KMS-11 (cell line): ENCODE results near the gene HSD17B12.
A peak's percentile ranks its signal among the peaks of the same experiment; 100 is the strongest.

ENCODE experiments used
- H2AFZ ChIP-seq: fragments of 200-600 bp; sonication (generic); 2 replicates; pipeline ENCODE4 v1.6.1; 2016; ENCODE audit warnings: antibody characterized with exemption, mixed run types, low read depth
- H3K27ac ChIP-seq: fragments of 200-600 bp; sonication (generic); 2 replicates; pipeline ENCODE4 v1.6.1; 2016; ENCODE audit warnings: mild to moderate bottlenecking, mixed run types
- H3K27me3 ChIP-seq: fragments of 200-600 bp; sonication (generic); 2 replicates; pipeline ENCODE4 v1.6.1; 2017; ENCODE audit warnings: mild to moderate bottlenecking, low read depth, mixed run types, moderate library complexity; ENCODE audit not compliant: insufficient read depth
- H3K36me3 ChIP-seq: fragments of 200-600 bp; sonication (generic); 2 replicates; pipeline ENCODE4 v1.6.1; 2017; ENCODE audit warnings: mild to moderate bottlenecking, mixed run types; ENCODE audit not compliant: insufficient read depth
- H3K4me1 ChIP-seq: fragments of 200-600 bp; sonication (generic); 2 replicates; pipeline ENCODE4 v1.6.1; 2016; ENCODE audit warnings: mild to moderate bottlenecking, low read depth, mixed run types; ENCODE audit not compliant: poor library complexity, severe bottlenecking
- H3K4me2 ChIP-seq: fragments of 200-600 bp; sonication (generic); 2 replicates; pipeline ENCODE4 v1.7.0; 2016; ENCODE audit warnings: mild to moderate bottlenecking, mixed run types
- H3K4me3 ChIP-seq: fragments of 200-600 bp; sonication (generic); IDR thresholded peaks from 2 replicates; pipeline ENCODE4 v1.6.1; 2017; ENCODE audit warnings: low read depth, low read length, mixed read lengths; ENCODE audit not compliant: insufficient read depth
- H3K79me2 ChIP-seq: fragments of 200-600 bp; sonication (generic); 2 replicates; pipeline ENCODE4 v1.6.1; 2016; ENCODE audit warnings: low read depth, mixed run types; ENCODE audit not compliant: insufficient read depth
- H3K9ac ChIP-seq: fragments of 200-600 bp; sonication (generic); 2 replicates; pipeline ENCODE4 v1.6.1; 2016; ENCODE audit warnings: mild to moderate bottlenecking, mixed run types
- H4K20me1 ChIP-seq: fragments of 200-600 bp; sonication (generic); 2 replicates; pipeline ENCODE4 v1.6.1; 2016; ENCODE audit warnings: mild to moderate bottlenecking, mixed run types; ENCODE audit not compliant: insufficient read depth
- TF ChIP-seq, protein P1 (sequence below): fragments of 200-600 bp; sonication (generic); conservative IDR thresholded peaks from 2 replicates; pipeline ENCODE4 v1.6.1; 2017; ENCODE audit warnings: low read depth, mild to moderate bottlenecking, antibody characterized with exemption, low read length, moderate library complexity, mixed read lengths

HSD17B12 gene

DNA sequence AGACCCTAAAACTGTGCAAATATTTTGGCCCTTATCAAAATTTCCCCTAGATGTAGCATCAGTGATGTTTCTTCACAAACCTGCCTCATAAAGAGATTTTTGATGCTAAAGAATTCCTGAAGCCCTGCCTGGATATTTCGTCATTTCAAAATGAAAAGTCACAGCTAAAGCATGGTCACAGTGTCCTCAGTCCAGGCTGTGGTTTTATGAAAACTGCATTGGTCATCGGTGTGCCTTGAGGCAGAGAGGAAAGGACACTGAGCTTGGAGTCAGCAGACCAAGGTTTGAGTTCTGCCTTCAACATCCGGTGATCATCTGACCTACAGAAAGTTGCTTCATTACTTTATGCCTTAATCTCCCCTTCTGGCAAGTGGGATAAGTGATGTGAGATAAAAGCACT, 165.3 kb downstream of the HSD17B12 start:
- H3K4me1 ChIP-seq = no peaks in the 10 kb centered on the region
- TF ChIP-seq, protein P1, sequence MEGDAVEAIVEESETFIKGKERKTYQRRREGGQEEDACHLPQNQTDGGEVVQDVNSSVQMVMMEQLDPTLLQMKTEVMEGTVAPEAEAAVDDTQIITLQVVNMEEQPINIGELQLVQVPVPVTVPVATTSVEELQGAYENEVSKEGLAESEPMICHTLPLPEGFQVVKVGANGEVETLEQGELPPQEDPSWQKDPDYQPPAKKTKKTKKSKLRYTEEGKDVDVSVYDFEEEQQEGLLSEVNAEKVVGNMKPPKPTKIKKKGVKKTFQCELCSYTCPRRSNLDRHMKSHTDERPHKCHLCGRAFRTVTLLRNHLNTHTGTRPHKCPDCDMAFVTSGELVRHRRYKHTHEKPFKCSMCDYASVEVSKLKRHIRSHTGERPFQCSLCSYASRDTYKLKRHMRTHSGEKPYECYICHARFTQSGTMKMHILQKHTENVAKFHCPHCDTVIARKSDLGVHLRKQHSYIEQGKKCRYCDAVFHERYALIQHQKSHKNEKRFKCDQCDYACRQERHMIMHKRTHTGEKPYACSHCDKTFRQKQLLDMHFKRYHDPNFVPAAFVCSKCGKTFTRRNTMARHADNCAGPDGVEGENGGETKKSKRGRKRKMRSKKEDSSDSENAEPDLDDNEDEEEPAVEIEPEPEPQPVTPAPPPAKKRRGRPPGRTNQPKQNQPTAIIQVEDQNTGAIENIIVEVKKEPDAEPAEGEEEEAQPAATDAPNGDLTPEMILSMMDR = no peak
- H3K4me3 ChIP-seq = no peak overlapping the region
- no peak overlapping the region for H3K4me2 ChIP-seq
- no peak overlapping the region for H3K9ac ChIP-seq
- H3K27ac ChIP-seq = no peak overlapping the region
- no peaks in the 10 kb centered on the region for H3K27me3 ChIP-seq
- no peaks in the 10 kb centered on the region for H3K36me3 ChIP-seq
- H4K20me1 ChIP-seq = no peaks in the 10 kb centered on the region
- no peak overlapping the region for H2AFZ ChIP-seq
- no peaks in the 10 kb centered on the region for H3K79me2 ChIP-seq

DNA sequence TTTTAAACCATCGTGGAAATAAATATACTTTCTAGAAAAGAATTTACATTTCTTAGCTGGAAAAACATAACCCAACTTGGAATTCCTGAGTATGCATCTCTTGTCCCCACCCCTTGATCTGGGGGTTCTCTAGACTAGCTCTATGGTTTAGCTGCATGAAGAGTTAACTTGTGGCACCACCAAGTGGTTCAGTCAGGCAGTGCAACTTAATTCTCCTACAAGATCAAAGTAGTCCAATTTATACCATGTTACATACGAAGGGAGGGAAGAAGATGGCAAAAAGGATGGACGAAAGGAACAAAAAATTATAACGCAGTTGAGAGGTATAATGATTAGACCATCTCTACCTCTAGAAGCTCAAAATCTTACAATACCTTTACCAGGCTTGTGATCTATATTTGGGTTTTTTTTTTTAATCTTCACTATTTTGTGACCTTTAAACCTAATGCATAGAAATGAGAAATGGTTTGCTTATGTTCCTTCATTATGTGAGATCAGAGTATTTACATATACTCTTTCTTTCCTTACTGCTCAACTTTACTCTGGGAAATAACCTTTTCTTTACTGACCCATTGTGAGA, 171.6 kb downstream of the HSD17B12 start:
- H3K27ac ChIP-seq = no peak overlapping the region
- H3K4me3 ChIP-seq = no peak overlapping the region
- no peaks in the 10 kb centered on the region for H3K79me2 ChIP-seq
- H3K36me3 ChIP-seq = no peaks in the 10 kb centered on the region
- no peaks in the 10 kb centered on the region for H3K27me3 ChIP-seq
- H3K4me1 ChIP-seq = no peaks in the 10 kb centered on the region
- no peak overlapping the region for H2AFZ ChIP-seq
- H4K20me1 ChIP-seq = no peaks in the 10 kb centered on the region
- TF ChIP-seq, protein P1 = peak; percentile 86
- H3K4me2 ChIP-seq = no peak overlapping the region
- no peak overlapping the region for H3K9ac ChIP-seq

DNA sequence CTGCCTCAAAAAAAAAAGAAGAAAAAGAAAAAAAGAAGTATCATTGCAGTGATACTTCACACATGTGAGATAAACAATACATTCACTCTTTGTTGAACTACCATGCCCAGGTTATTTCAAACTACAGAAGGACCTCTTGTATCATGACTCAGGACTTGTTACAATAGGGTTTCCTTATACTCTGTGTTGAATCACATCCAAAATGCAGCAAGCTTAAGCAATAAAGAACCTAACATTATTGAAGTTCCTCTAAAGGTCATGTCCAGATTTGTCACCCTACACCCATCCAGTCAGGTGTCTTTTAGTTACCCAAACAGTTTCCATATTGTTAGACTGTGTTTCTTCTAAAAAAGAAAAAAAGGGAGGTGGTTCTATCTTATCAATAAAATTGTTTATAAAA, 173.2 kb downstream of the HSD17B12 start:
- Histone ChIP-seq H3K36me3 (no peaks in the 10 kb centered on the region), H3K4me3 (no peak overlapping the region), H3K79me2 (no peaks in the 10 kb centered on the region), H4K20me1 (no peaks in the 10 kb centered on the region), H2AFZ (no peak overlapping the region), H3K9ac (no peak overlapping the region), H3K27ac (no peak overlapping the region), H3K4me2 (no peak overlapping the region), H3K27me3 (no peaks in the 10 kb centered on the region), H3K4me1 (no peaks in the 10 kb centered on the region)
- TF ChIP-seq, protein P1 = no peak

DNA sequence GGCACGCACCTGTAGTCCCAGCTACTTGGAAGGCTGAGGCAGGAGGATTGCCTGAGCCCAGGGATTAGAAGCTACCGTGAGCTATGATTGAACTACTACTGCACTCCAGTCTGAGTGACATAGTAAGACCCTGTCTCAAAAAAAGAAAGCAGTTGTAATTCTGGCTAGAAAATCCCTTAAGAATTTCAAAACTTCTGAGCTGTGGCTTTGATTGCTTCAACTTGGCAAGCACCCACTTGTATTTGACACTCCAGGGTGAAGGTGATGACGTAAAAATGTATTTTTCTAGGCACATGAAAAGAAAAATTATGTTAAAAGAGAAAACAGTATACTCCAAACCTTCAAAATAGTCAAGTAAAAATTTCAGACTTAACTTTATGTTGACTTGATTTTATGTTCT, 176.5 kb downstream of the HSD17B12 start:
- Histone ChIP-seq H3K27ac (no peak overlapping the region), H4K20me1 (no peaks in the 10 kb centered on the region), H3K4me1 (no peaks in the 10 kb centered on the region), H3K36me3 (no peaks in the 10 kb centered on the region), H3K4me3 (no peak overlapping the region), H3K79me2 (no peaks in the 10 kb centered on the region), H3K4me2 (no peak overlapping the region), H3K27me3 (no peaks in the 10 kb centered on the region), H2AFZ (no peak overlapping the region), H3K9ac (no peak overlapping the region)
- TF ChIP-seq, protein P1 = no peak
